ENCODE measurements around the gene SNX32. TPM values are rescaled to one million over a fixed set of nuclear protein-coding genes. Genes with fewer than 3 reads are reported as not detected.

The SNX32 gene
- total RNA-seq, 2 experiments from 2014 or later = 0.44 to 1.6 TPM

DNA sequence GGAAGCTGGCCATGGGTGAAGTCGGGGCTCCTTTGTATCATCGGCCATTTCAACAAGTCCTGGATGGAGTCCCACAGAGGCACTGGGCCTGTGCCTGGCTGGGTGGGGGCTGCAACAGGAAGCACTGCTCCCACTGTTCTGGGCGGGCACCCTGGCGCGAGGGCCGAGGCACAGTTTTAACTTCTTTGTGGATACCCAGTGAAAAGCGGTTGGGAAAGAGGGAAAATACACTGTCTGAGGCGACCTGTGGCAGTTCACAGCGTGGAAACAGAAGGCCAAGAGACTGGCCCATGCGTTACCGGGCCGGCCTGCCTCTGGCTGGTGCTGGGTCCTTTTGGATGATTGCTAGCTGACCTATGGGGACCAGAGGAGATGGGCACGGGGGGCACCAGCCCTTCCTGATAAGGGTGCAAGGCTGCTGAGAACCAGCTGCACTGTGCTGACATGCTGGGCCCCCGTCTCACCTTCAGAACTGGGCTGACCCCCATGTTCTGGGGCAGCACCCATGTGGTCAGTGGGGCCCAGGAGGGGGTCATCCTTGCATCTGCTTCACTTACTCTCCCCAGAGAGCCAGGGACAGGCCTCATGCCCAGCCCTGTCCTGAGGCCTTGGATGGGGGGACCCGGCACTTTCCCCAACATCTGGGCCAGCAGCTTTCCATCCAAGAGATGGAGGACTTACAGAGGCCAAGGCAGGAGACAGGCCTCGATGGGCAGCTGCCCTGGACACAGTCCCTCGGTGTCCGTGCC, 42.7 kb upstream of the SNX32 start:
- peaks cover 38% of the 10 kb centered on the region for H3K4me1 Mint-ChIP-seq (ENCODE audit: low read depth)
- no peak overlapping the region for H3K4me3 Mint-ChIP-seq
- ChIA-PET POLR2A (interaction anchor here (0.6 to 3.0 kb wide), 2 partner anchors 11 to 128 kb away, joined by 3 to 17 read pairs; partner anchors contain the start of gene AP5B1), CTCF (interaction anchor here (1.1 to 5.7 kb wide), 7 partner anchors 8 to 93 kb away, joined by 3 to 71 read pairs (median 4); partner anchors contain the start of genes AP5B1 and MUS81)
- no peaks in the 10 kb centered on the region for H3K36me3 Mint-ChIP-seq (ENCODE audit: low read depth)
- ATAC-seq (no peak), DNase-seq (no peak)
- no peaks in the 10 kb centered on the region for H3K9me3 Mint-ChIP-seq (ENCODE audit: insufficient read depth)
- H3K27ac Mint-ChIP-seq = peak overlapping the region; percentile 75
- H3K27me3 Mint-ChIP-seq (ENCODE audit: low read depth) = peaks cover 32% of the 10 kb centered on the region

GRCh38 chr11:65791719-65792213, 42.0 kb upstream of the SNX32 start:
- ATAC-seq (peak; percentile 80), DNase-seq (peak; percentile 76)
- peak overlapping the region; percentile 75 for H3K27ac Mint-ChIP-seq
- ChIA-PET CTCF (interaction anchor here (1.1 to 5.7 kb wide), 6 partner anchors 8 to 93 kb away, joined by 3 to 71 read pairs (median 4); partner anchors contain the start of gene AP5B1), POLR2A (interaction anchor here (3.0 kb wide), 1 partner anchor 11 kb away, joined by 17 read pairs; the partner anchor contains the start of gene AP5B1)
- peaks cover 39% of the 10 kb centered on the region for H3K4me1 Mint-ChIP-seq (ENCODE audit: low read depth)
- no peaks in the 10 kb centered on the region for H3K9me3 Mint-ChIP-seq (ENCODE audit: insufficient read depth)
- H3K4me3 Mint-ChIP-seq = no peak overlapping the region
- peaks cover 30% of the 10 kb centered on the region for H3K27me3 Mint-ChIP-seq (ENCODE audit: low read depth)
- H3K36me3 Mint-ChIP-seq (ENCODE audit: low read depth) = no peaks in the 10 kb centered on the region

- ATAC-seq (no peak), DNase-seq (no peak)
- POLR2A ChIA-PET = interaction anchor here (3.0 kb wide), 1 partner anchor 12 kb away, joined by 17 read pairs; the partner anchor contains the start of gene AP5B1
- no peaks in the 10 kb centered on the region for H3K9me3 Mint-ChIP-seq (ENCODE audit: insufficient read depth)
- H3K27ac Mint-ChIP-seq = peak overlapping the region; percentile 75
- H3K36me3 Mint-ChIP-seq (ENCODE audit: low read depth) = no peaks in the 10 kb centered on the region
- CTCF ChIA-PET = interaction anchor here (1.6 to 5.7 kb wide), 4 partner anchors 9 to 92 kb away, joined by 3 to 71 read pairs (median 6); partner anchors contain the start of gene AP5B1
- peaks cover 37% of the 10 kb centered on the region for H3K4me1 Mint-ChIP-seq (ENCODE audit: low read depth)
- no peak overlapping the region for H3K4me3 Mint-ChIP-seq
- H3K27me3 Mint-ChIP-seq (ENCODE audit: low read depth) = peaks cover 25% of the 10 kb centered on the region
Observed at GRCh38 chr11:65792456-65792855, 41.3 kb upstream of the SNX32 start.

DNA sequence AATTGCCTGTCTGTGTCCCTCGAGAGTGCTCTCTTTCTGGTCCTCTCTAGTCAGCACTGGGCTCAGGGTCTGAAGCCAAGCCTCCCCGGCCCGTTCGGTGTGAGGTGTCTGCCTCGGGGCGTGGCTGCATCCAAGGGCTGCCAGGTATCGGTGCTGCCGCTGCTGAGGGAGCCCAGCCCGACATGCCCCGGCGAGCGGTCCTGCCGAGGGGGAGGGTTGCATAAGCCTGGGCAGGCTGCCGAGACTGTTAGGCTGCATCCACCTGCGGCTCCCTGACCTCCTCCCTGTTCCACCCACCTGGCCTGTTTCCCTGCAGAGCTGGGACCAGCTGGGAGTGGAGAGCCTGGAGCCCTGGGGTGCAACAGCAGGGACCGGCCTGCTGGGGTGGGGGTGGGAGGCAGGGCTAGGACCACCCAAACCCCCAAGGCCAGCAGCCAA, 40.6 kb upstream of the SNX32 start:
- Mint-ChIP-seq H3K4me1 (ENCODE audit: low read depth) (peaks cover 36% of the 10 kb centered on the region), H3K36me3 (ENCODE audit: low read depth) (no peaks in the 10 kb centered on the region), H3K9me3 (ENCODE audit: insufficient read depth) (no peaks in the 10 kb centered on the region), H3K4me3 (no peak overlapping the region), H3K27me3 (ENCODE audit: low read depth) (peaks cover 22% of the 10 kb centered on the region), H3K27ac (peak overlapping the region; percentile 60)
- ChIA-PET CTCF (interaction anchor here (1.6 to 5.7 kb wide), 2 partner anchors 14 to 91 kb away, joined by 3 to 71 read pairs; partner anchors contain the start of gene AP5B1), POLR2A (no interaction called here)
- ATAC-seq (no peak), DNase-seq (no peak)

DNA sequence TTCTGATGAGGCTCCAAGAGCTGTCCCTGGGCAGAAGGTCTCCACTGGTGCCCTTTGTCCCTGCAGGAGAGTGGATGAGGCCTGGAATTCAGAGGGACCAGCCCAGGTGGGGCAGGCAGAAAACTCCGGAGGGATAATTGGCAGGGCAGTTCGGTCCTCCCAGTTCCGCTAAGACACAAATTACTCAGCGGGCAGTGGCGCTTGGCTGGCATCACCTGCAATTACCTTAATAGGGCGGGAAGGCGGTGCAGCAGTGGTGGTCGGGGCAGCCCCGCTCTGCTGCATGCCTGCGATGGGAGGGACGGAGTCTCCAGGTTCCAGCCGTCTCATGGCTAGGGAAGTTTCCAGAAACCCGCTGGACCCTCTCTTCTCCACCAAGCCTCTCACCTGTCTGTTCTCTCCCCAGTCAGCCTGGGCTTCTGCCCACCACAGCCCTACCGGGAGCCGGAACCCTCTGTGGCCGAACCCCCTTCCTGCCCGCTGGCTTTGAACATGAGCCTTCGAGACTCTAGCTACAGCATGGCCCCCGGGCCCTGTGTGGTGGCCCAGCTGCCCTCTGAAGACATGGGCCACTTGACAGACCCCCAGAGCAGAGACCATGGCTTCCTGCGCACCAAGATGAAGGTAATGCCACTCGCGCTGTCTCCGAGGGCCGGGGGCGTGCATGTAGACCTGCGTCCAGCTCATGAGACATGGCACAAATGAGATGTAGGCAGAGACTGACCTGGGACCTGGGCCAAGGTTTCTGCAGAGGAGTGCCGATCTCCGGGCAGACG, 40.0 kb upstream of the SNX32 start:
- ATAC-seq = no peak
- no peak for DNase-seq
- CTCF ChIA-PET = interaction anchor here (6.2 kb wide), 1 partner anchor 14 kb away, joined by 34 read pairs; the partner anchor contains the start of gene AP5B1
- H3K4me3 Mint-ChIP-seq = no peak overlapping the region
- H3K4me1 Mint-ChIP-seq (ENCODE audit: low read depth) = peaks cover 34% of the 10 kb centered on the region
- H3K36me3 Mint-ChIP-seq (ENCODE audit: low read depth) = no peaks in the 10 kb centered on the region
- POLR2A ChIA-PET = no interaction called here
- H3K27ac Mint-ChIP-seq = no peak overlapping the region
- H3K9me3 Mint-ChIP-seq (ENCODE audit: insufficient read depth) = no peaks in the 10 kb centered on the region
- H3K27me3 Mint-ChIP-seq (ENCODE audit: low read depth) = peaks cover 15% of the 10 kb centered on the region

DNA sequence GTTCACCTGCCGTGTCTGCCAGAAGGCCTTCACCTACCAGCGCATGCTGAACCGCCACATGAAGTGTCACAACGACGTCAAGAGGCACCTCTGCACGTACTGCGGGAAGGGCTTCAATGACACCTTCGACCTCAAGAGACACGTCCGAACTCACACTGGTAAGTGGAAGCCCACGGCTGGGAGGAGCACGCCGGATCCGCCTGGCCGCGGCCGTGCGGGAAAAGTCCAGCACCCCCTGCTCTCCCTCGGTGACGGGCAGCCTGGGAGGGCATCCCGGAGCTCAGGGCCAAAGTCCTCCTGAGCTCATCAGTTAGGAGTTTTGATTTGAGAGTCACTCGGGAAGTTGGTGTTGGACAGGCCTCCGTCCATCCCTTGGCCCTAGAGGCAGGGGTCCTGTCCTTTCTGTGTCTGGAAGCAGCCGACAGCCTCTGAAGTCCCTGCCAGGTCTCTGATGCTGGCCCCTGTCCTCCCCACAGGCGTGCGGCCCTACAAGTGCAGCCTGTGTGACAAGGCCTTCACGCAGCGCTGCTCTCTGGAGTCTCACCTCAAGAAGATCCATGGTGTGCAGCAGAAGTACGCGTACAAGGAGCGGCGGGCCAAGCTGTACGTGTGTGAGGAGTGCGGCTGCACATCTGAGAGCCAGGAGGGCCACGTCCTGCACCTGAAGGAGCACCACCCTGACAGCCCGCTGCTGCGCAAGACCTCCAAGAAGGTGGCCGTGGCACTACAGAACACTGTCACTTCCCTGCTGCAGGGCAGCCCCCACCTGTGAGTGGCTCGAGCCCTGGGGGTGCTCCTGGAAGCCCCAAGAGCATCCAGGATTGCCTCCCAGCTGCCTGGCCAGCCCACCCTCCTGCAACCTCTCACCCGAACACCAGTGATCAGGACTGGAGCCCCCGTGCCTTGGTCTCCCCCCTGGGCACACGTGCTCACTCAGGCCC, 38.9 kb upstream of the SNX32 start:
- DNase-seq = no peak
- Mint-ChIP-seq H3K4me3 (no peak overlapping the region), H3K27me3 (ENCODE audit: low read depth) (peaks cover 7% of the 10 kb centered on the region), H3K4me1 (ENCODE audit: low read depth) (peaks cover 34% of the 10 kb centered on the region), H3K9me3 (ENCODE audit: insufficient read depth) (no peaks in the 10 kb centered on the region), H3K27ac (no peak overlapping the region), H3K36me3 (ENCODE audit: low read depth) (no peaks in the 10 kb centered on the region)
- CTCF ChIA-PET = interaction anchor here (6.2 kb wide), 1 partner anchor 15 kb away, joined by 34 read pairs; the partner anchor contains the start of gene AP5B1
- POLR2A ChIA-PET = interaction anchor here (0.6 kb wide), 1 partner anchor 10 kb away, joined by 3 read pairs; no protein-coding TSS in a partner anchor
- ATAC-seq = no peak

DNA sequence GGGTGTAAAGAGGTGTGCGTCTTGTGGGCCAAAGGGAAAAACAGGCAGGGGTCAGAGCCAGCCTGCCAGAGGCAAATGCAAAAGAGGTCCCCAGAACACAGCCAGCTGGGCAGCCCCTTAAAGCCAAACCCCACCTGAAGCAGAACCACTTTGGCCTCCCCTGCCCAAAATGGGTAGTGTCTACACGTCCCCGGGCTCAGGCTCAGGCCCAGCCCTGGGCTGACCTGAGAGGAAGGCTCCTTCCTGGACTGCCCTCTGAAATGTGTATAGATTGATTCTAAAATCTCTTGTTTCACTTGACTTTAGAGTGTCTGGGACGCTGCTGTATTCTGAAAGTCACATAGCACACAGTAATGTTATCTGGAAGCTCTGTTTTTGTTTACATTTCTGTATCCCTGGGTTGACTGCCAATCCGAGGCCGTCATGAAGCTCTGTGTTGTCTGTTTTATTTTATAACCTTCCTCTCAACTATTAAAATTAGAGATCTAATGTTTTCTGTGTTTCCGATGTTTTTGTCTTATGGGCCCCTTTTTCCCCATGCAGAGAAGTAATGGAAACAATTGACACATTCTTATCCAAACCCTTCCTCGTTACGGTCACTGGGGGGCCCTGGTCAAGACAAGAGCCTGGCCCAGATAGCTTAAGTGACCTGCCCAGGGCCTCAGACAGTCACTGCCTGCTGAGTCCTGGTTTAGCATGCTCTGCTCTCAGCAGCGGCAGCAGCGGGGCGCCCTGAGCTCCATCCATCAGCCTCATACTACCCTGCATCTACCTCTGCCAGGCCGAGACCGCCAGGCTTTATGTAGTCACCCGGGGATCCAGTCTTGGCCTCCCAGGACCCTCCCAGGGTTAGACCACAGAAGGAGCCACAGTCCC, 36.8 kb upstream of the SNX32 start:
- ChIA-PET POLR2A (interaction anchor here (1.6 kb wide), 1 partner anchor 17 kb away, joined by 5 read pairs; no protein-coding TSS in a partner anchor), CTCF (interaction anchor here (0.9 to 6.2 kb wide), 2 partner anchors 17 to 85 kb away, joined by 3 to 34 read pairs; partner anchors contain the start of genes AP5B1 and KAT5)
- ATAC-seq (no peak), DNase-seq (no peak)
- H3K9me3 Mint-ChIP-seq (ENCODE audit: insufficient read depth) = no peaks in the 10 kb centered on the region
- no peak overlapping the region for H3K27ac Mint-ChIP-seq
- no peak overlapping the region for H3K4me3 Mint-ChIP-seq
- no peaks in the 10 kb centered on the region for H3K36me3 Mint-ChIP-seq (ENCODE audit: low read depth)
- peaks cover 19% of the 10 kb centered on the region for H3K4me1 Mint-ChIP-seq (ENCODE audit: low read depth)
- peaks cover 4% of the 10 kb centered on the region for H3K27me3 Mint-ChIP-seq (ENCODE audit: low read depth)

GRCh38 chr11:65797711-65798110, 36.1 kb upstream of the SNX32 start:
- ChIA-PET POLR2A (no interaction called here), CTCF (interaction anchor here (1.3 to 6.2 kb wide), 2 partner anchors 9 to 18 kb away, joined by 3 to 34 read pairs; partner anchors contain the start of gene AP5B1)
- no peak for ATAC-seq
- Mint-ChIP-seq H3K4me3 (no peak overlapping the region), H3K9me3 (ENCODE audit: insufficient read depth) (no peaks in the 10 kb centered on the region), H3K36me3 (ENCODE audit: low read depth) (no peaks in the 10 kb centered on the region), H3K4me1 (ENCODE audit: low read depth) (peaks cover 13% of the 10 kb centered on the region), H3K27me3 (ENCODE audit: low read depth) (peaks cover 4% of the 10 kb centered on the region), H3K27ac (no peak overlapping the region)
- no peak for DNase-seq

DNA sequence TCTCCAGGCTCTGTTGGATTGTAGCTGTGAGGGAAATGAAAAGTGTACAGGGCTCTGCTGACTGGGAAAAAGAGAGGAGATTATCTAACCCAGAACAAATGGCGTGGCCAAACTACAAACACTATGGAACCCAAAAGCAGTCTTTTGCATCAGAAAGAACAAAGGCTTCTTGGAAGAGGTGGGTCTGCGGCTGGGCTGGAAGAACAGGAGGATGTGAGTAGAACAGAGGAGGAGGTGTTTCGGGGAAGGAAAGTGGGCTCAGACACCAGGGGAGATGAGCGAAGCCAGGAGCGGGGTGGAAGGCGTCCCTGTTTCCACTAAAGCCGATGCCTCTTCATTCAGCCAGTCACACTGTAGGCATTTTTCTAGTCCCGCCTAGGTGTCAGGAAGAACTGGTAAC, 34.9 kb upstream of the SNX32 start:
- no peaks in the 10 kb centered on the region for H3K9me3 Mint-ChIP-seq (ENCODE audit: insufficient read depth)
- H3K4me3 Mint-ChIP-seq = no peak overlapping the region
- ATAC-seq (no peak), DNase-seq (no peak)
- CTCF ChIA-PET = interaction anchor here (1.3 to 6.2 kb wide), 2 partner anchors 8 to 19 kb away, joined by 3 to 34 read pairs; partner anchors contain the start of gene AP5B1
- peaks cover 11% of the 10 kb centered on the region for H3K27me3 Mint-ChIP-seq (ENCODE audit: low read depth)
- peaks cover 13% of the 10 kb centered on the region for H3K4me1 Mint-ChIP-seq (ENCODE audit: low read depth)
- POLR2A ChIA-PET = no interaction called here
- no peak overlapping the region for H3K27ac Mint-ChIP-seq
- H3K36me3 Mint-ChIP-seq (ENCODE audit: low read depth) = no peaks in the 10 kb centered on the region
